ENCODE measurements around the gene ZNF423. TPM values are rescaled to one million over a fixed set of nuclear protein-coding genes. Genes with fewer than 3 reads are reported as not detected.

The ZNF423 gene
- polyA plus RNA-seq, 1 donor from 2014 or later = 4.5 TPM

DNA sequence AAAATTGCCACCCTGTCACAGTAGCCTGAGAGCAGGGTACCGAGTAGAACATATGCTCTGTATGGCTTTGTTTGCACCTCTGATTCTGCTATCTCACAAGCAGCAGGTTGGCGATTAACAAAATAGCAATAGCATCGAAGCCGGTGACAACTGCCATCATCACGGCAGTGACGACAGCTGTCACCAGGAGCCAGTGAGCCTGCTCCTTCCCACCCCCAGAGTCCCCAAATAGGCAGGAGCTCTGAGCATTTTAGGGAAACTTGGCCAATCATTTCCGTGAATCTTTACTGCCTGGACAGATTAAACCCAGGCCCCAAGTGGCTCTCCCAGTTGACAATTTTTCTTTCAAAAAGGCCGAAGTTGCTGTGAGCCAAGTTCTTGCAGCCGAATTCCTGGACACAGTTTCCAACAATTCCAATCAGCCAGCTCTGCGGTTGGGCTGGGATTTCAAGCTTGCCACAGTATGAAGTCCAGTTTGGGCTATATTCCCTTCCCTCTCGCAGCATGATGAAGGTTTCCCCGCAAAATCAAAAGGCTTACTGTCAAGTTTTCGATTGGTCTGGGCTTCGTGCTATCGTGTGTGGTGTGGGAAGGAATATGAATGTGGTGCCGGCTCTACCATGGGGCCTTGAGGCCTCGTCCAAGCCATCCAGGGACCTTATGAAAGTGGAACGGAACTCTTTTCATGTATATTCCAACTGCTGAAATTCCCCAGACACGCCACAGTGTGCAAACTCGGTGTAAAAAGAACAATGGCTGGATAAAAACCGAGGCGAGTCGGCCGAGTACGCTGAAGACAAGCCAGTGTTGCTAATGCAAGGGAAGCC is 295.7 kb downstream of the ZNF423 start:
- Histone ChIP-seq H3F3A (ENCODE audit: insufficient read depth, low read length, poor library complexity, severe bottlenecking) (no peaks in the 10 kb centered on the region), H3K36me3 (ENCODE audit: insufficient read depth, low read length) (no peaks in the 10 kb centered on the region), H2AFZ (ENCODE audit: low read depth, low read length) (no peak overlapping the region), H3K9me2 (ENCODE audit: insufficient read depth, low read length) (no peaks in the 10 kb centered on the region), H3K4me3 (ENCODE audit: low read length) (no peak overlapping the region), H3K9ac (ENCODE audit: low read length) (no peak overlapping the region), H3K4me2 (ENCODE audit: low read length) (no peak overlapping the region), H3K27ac (ENCODE audit: low read length) (no peak overlapping the region), H3K27me3 (ENCODE audit: insufficient read depth, low read depth, low read length) (no peaks in the 10 kb centered on the region), H3K9me3 (ENCODE audit: low read length) (no peaks in the 10 kb centered on the region), H4K20me1 (ENCODE audit: insufficient read depth) (no peaks in the 10 kb centered on the region), H3K79me2 (replicated peaks; ENCODE audit: insufficient read depth, low read length) (peaks cover 3% of the 10 kb centered on the region)
- TF ChIP-seq EP300 (conservative IDR thresholded peaks at IDR 0.05; ENCODE audit: poor library complexity, severe bottlenecking) = no peak

DNA sequence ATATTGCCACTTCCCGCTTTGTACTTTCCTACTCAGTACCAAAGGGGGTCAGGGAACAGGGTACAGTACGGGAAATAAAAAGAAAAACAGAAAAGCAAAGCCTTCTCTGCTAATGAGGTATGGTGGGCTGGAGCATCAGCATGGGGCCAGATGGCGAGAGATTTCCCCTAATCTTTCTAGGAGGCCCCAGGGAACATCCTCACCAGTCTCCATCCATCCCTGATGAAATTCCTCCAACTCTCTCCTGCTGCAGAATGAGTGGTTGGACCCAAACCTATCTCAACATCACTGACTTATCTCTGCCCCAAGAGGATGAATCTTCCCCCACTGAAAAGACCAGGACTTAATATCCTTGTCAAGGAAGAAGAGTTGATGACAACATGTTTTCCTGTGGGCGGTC is 296.7 kb downstream of the ZNF423 start:
- no peak overlapping the region for H3K4me2 ChIP-seq (ENCODE audit: low read length)
- no peaks in the 10 kb centered on the region for H3F3A ChIP-seq (ENCODE audit: insufficient read depth, low read length, poor library complexity, severe bottlenecking)
- no peaks in the 10 kb centered on the region for H3K9me2 ChIP-seq (ENCODE audit: insufficient read depth, low read length)
- no peak overlapping the region for H3K4me3 ChIP-seq (ENCODE audit: low read length)
- H3K9me3 ChIP-seq (ENCODE audit: low read length) = no peaks in the 10 kb centered on the region
- H3K27me3 ChIP-seq (ENCODE audit: insufficient read depth, low read depth, low read length) = no peaks in the 10 kb centered on the region
- TF ChIP-seq EP300 (conservative IDR thresholded peaks at IDR 0.05; ENCODE audit: poor library complexity, severe bottlenecking) = no peak
- H4K20me1 ChIP-seq (ENCODE audit: insufficient read depth) = no peaks in the 10 kb centered on the region
- H3K79me2 ChIP-seq (replicated peaks; ENCODE audit: insufficient read depth, low read length) = peaks cover 3% of the 10 kb centered on the region
- H2AFZ ChIP-seq (ENCODE audit: low read depth, low read length) = no peak overlapping the region
- H3K36me3 ChIP-seq (ENCODE audit: insufficient read depth, low read length) = no peaks in the 10 kb centered on the region
- H3K27ac ChIP-seq (ENCODE audit: low read length) = no peak overlapping the region
- no peak overlapping the region for H3K9ac ChIP-seq (ENCODE audit: low read length)

DNA sequence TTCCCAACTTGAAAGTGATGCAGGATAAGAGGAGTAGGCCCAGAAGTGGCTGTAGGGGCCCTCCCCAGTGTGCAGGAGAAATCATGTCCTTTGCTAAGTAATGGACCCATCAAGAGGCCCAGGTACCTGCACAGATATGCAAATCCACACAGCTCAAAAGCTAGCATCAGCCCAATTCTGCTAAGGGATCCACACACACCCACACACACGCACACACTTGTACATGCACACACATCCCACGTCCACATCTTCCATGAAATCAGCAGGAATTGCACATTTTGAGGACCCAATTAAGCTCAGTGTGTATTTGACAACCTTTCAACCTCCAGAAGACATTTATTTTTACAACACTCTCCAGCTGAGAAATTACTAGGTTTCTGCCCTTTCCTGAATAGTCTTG is 297.5 kb downstream of the ZNF423 start:
- Histone ChIP-seq H3K9me3 (ENCODE audit: low read length) (no peaks in the 10 kb centered on the region), H3K4me2 (ENCODE audit: low read length) (no peak overlapping the region), H4K20me1 (ENCODE audit: insufficient read depth) (no peaks in the 10 kb centered on the region), H3K27ac (ENCODE audit: low read length) (no peak overlapping the region), H2AFZ (ENCODE audit: low read depth, low read length) (no peak overlapping the region), H3K79me2 (replicated peaks; ENCODE audit: insufficient read depth, low read length) (peaks cover 3% of the 10 kb centered on the region), H3K9me2 (ENCODE audit: insufficient read depth, low read length) (no peaks in the 10 kb centered on the region), H3K4me3 (ENCODE audit: low read length) (no peak overlapping the region), H3K9ac (ENCODE audit: low read length) (no peak overlapping the region), H3K27me3 (ENCODE audit: insufficient read depth, low read depth, low read length) (no peaks in the 10 kb centered on the region), H3F3A (ENCODE audit: insufficient read depth, low read length, poor library complexity, severe bottlenecking) (no peaks in the 10 kb centered on the region), H3K36me3 (ENCODE audit: insufficient read depth, low read length) (no peaks in the 10 kb centered on the region)
- TF ChIP-seq, protein P1, sequence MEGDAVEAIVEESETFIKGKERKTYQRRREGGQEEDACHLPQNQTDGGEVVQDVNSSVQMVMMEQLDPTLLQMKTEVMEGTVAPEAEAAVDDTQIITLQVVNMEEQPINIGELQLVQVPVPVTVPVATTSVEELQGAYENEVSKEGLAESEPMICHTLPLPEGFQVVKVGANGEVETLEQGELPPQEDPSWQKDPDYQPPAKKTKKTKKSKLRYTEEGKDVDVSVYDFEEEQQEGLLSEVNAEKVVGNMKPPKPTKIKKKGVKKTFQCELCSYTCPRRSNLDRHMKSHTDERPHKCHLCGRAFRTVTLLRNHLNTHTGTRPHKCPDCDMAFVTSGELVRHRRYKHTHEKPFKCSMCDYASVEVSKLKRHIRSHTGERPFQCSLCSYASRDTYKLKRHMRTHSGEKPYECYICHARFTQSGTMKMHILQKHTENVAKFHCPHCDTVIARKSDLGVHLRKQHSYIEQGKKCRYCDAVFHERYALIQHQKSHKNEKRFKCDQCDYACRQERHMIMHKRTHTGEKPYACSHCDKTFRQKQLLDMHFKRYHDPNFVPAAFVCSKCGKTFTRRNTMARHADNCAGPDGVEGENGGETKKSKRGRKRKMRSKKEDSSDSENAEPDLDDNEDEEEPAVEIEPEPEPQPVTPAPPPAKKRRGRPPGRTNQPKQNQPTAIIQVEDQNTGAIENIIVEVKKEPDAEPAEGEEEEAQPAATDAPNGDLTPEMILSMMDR (IDR thresholded peaks at IDR 0.05; ENCODE audit: poor library complexity, severe bottlenecking) = no peak
- TF ChIP-seq RAD21 (conservative IDR thresholded peaks at IDR 0.05) (no peak), POLR2AphosphoS5 (IDR thresholded peaks at IDR 0.05) (peak; percentile 16)

DNA sequence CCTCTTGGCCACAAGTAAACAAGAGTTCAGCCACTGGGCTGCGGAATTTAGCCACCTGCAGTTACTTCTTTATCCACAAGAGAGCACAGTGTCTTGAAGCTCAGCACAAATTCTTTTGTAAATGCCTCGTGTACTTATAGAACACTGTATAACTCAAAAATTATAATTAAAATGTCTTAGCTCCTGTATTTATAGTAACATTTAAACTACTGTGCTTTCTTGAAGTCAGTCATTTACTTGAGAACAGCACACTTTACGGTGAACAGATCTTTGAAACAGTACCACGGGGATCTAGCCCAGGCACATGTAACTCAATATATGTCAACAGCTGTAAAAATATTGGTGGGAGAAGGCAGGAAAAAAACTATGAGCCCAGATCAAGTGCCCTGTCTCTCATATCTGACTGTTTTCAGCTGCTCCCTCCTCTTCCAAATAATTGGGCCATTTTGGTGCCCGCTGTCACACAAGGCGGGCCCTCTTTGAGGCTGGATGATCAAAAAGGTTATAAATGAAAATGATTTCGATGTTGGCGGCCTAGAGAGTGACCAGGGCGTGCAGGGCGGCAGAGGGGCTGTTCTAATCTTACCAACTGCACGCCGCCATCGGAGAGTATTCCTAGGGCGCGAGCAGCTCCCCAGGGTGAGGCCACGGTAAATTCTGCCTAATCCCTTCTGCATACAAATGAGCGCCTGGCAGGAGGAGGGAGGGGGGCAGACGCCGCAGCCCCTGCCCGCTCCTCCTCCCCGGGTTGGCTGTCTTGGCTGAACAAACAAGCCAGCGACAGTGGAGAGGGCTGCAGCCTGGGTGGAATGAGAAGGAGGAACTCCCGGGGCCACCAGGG is 299.1 kb downstream of the ZNF423 start:
- Histone ChIP-seq H3K4me2 (ENCODE audit: low read length) (peak overlapping the region; percentile 22), H4K20me1 (ENCODE audit: insufficient read depth) (no peaks in the 10 kb centered on the region), H3K9me3 (ENCODE audit: low read length) (no peaks in the 10 kb centered on the region), H3K9ac (ENCODE audit: low read length) (peak overlapping the region; percentile 9), H3F3A (ENCODE audit: insufficient read depth, low read length, poor library complexity, severe bottlenecking) (no peaks in the 10 kb centered on the region), H3K9me2 (ENCODE audit: insufficient read depth, low read length) (no peaks in the 10 kb centered on the region), H2AFZ (ENCODE audit: low read depth, low read length) (no peak overlapping the region), H3K27me3 (ENCODE audit: insufficient read depth, low read depth, low read length) (no peaks in the 10 kb centered on the region), H3K36me3 (ENCODE audit: insufficient read depth, low read length) (no peaks in the 10 kb centered on the region), H3K4me3 (ENCODE audit: low read length) (peak overlapping the region; percentile 46), H3K27ac (ENCODE audit: low read length) (peak overlapping the region; percentile 17), H3K79me2 (replicated peaks; ENCODE audit: insufficient read depth, low read length) (peaks cover 3% of the 10 kb centered on the region)
- TF ChIP-seq RAD21 (conservative IDR thresholded peaks at IDR 0.05) (peak; percentile 75), POLR2AphosphoS5 (IDR thresholded peaks at IDR 0.05) (no peak), TAF1 (IDR thresholded peaks at IDR 0.05; ENCODE audit: low read depth) (no peak), SMC3 (conservative IDR thresholded peaks at IDR 0.05; ENCODE audit: poor library complexity) (peak; percentile 85), EZH2 (IDR thresholded peaks at IDR 0.05; ENCODE audit: borderline replicate concordance, insufficient read depth, low read length, poor library complexity, severe bottlenecking) (no peak), MXI1 (conservative IDR thresholded peaks at IDR 0.05; ENCODE audit: poor library complexity, severe bottlenecking) (no peak), EP300 (conservative IDR thresholded peaks at IDR 0.05; ENCODE audit: poor library complexity, severe bottlenecking) (no peak)
- TF ChIP-seq, protein P1 (IDR thresholded peaks at IDR 0.05; ENCODE audit: poor library complexity, severe bottlenecking) = peak; percentile 80
